Panc1 (cell line): Measurements from ENCODE around the gene APBB3. TPM values are rescaled to one million over a fixed set of nuclear protein-coding genes. Genes with fewer than 3 reads are reported as not detected.

Experiments
- ATAC-seq: fragments of 200-7000 bp; cut with Tn5 transposase; 2 replicates; pipeline ENCODE4 v1.9.1; 2020; ENCODE audit warnings: mild to moderate bottlenecking, moderate library complexity
- BruUV-seq: library from RNA; stranded (reverse); fragments of 400-500 nt; replicated peaks from 2 replicates; lab custom pipeline; 2021; lab: Mats Ljungman, UMichigan
- CTCF ChIA-PET: fragments of 300-600 bp; sonication (Branson Sonifier 250); formaldehyde crosslinking; loops from one replicate; lab custom pipeline; 2022; ENCODE audit warnings: antibody characterized with exemption; lab: Charles Lee
- POLR2A ChIA-PET: fragments of 300-600 bp; sonication (Branson Sonifier 250); formaldehyde crosslinking; loops from one replicate; lab custom pipeline; 2022; ENCODE audit warnings: antibody characterized with exemption; lab: Charles Lee
- DNase-seq: peaks from one replicate; pipeline ENCODE4 v3.0.0-alpha.2; 2010; ENCODE audit warnings: low read depth, low spot score
- H3K27ac ChIP-seq: 2 replicates; pipeline ENCODE4 v1.5.1; 2011; ENCODE audit warnings: mild to moderate bottlenecking, low read length, inconsistent platforms
- H3K27me3 ChIP-seq: fragments of 200-500 bp; sonication (Bioruptor generic); 2 replicates; pipeline ENCODE4 v1.6.0; 2014; ENCODE audit warnings: low read length, inconsistent platforms; ENCODE audit not compliant: control insufficient read depth, insufficient read depth
- H3K36me3 ChIP-seq: fragments of 200-500 bp; sonication (Bioruptor generic); 2 replicates; pipeline ENCODE4 v1.5.1; 2014; ENCODE audit warnings: inconsistent platforms, mild to moderate bottlenecking, low read length, moderate library complexity; ENCODE audit not compliant: control insufficient read depth, insufficient read depth
- H3K4me1 ChIP-seq: 2 replicates; pipeline ENCODE4 v1.5.1; 2011; ENCODE audit warnings: inconsistent platforms, mild to moderate bottlenecking, low read length, moderate library complexity; ENCODE audit not compliant: control insufficient read depth, insufficient read depth
- H3K4me3 ChIP-seq, 2 experiments: 2 replicates each; pipeline ENCODE4 v1.5.1; 2011 to 2012; ENCODE audit warnings: low read depth in 2 of 2, low read length in 2 of 2, mild to moderate bottlenecking in 2 of 2, inconsistent platforms in 1 of 2, moderate library complexity in 1 of 2
- H3K9me3 ChIP-seq: fragments of 200-500 bp; sonication (Bioruptor generic); 2 replicates; pipeline ENCODE4 v1.5.1; 2014; ENCODE audit warnings: low read depth, mild to moderate bottlenecking, inconsistent platforms, low read length, moderate library complexity; ENCODE audit not compliant: control insufficient read depth, insufficient read depth
- CTCF ChIP-seq: fragments of 450-650 bp; IDR thresholded peaks from 2 replicates; pipeline ENCODE4 v1.5.1; 2017; ENCODE audit warnings: mild to moderate bottlenecking
- POLR2AphosphoS5 ChIP-seq: IDR thresholded peaks from 2 replicates; pipeline ENCODE4 v1.6.1; 2012; ENCODE audit warnings: mild to moderate bottlenecking, low read depth, low read length, moderate library complexity
- REST ChIP-seq, 2 experiments: IDR thresholded peaks; 2 replicates each; pipeline ENCODE4 v1.6.1; 2011 to 2012; ENCODE audit warnings: low read depth in 2 of 2, control low read depth in 1 of 2, low read length in 1 of 2, mild to moderate bottlenecking in 1 of 2, moderate library complexity in 1 of 2; ENCODE audit not compliant: insufficient read depth in 1 of 2
- SIN3A ChIP-seq: IDR thresholded peaks from 2 replicates; pipeline ENCODE4 v1.6.1; 2012; ENCODE audit warnings: low read depth, mild to moderate bottlenecking, low read length, moderate library complexity, borderline replicate concordance; ENCODE audit not compliant: insufficient read depth
- TCF7L2 ChIP-seq: IDR thresholded peaks from 2 replicates; pipeline ENCODE4 v1.6.1; 2011; ENCODE audit warnings: mild to moderate bottlenecking, low read depth, low read length, inconsistent platforms
- in situ Hi-C: cut with HindIII; loops from 2 replicates; pipeline ENCODE4 v1.10.0; 2016; ENCODE audit warnings: low sequenced_read_pairs, low pct_unique_long_range_greater_than_20kb
- intact Hi-C: fragments of 100-400 bp; cut with micrococcal nuclease; formaldehyde crosslinking; loops from one replicate; pipeline ENCODE4 v1.10.0; 2022; ENCODE audit not compliant: unreplicated experiment
- total RNA-seq: library from RNA; stranded (reverse); gene quantifications from one replicate; pipeline ENCODE4 v1.2.1, GENCODE V29; 2021; ENCODE audit not compliant: unreplicated experiment

APBB3 gene
- total RNA-seq, 1 experiment from 2014 or later = 28.6 TPM

GRCh38 chr5:140548791-140549190 is 15.6 kb downstream of the APBB3 start:
- POLR2A ChIA-PET = interaction anchor here (1.1 kb wide), 1 partner anchor 8 kb away, joined by 6 read pairs; no protein-coding TSS in a partner anchor
- ATAC-seq = no peak
- DNase-seq = no peak
- BruUV-seq = no TSS peak
- H3K4me1 ChIP-seq = peaks cover 34% of the 10 kb centered on the region
- H3K27me3 ChIP-seq = no peaks in the 10 kb centered on the region
- intact Hi-C loops (no loop called here), in situ Hi-C loops (no loop called here)
- no peak; the same call in 1 of the 2 replicates for TF ChIP-seq POLR2AphosphoS5
- TF ChIP-seq TCF7L2 = no peak
- TF ChIP-seq REST (IDR thresholded peaks at IDR 0.05; ENCODE audit: insufficient read depth in 1 of 2, low read depth in 2 of 2, low read length in 1 of 2) = no peak
- no peak for TF ChIP-seq CTCF
- no peak for TF ChIP-seq SIN3A
- no peak overlapping the region; a peak in 1 of 4 replicates for H3K4me3 ChIP-seq
- CTCF ChIA-PET = no interaction called here
- H3K27ac ChIP-seq = peak overlapping the region; percentile 76
- no peaks in the 10 kb centered on the region for H3K9me3 ChIP-seq
- H3K36me3 ChIP-seq = peaks cover 10% of the 10 kb centered on the region; the same call in 1 of the 2 replicates

- intact Hi-C loops (no loop called here), in situ Hi-C loops (no loop called here)
- POLR2A ChIA-PET = interaction anchor here (0.5 to 1.1 kb wide), 2 partner anchors 8 to 133 kb away, joined by 3 to 6 read pairs; no protein-coding TSS in a partner anchor
- ATAC-seq (peak; percentile 23), DNase-seq (no peak)
- TF ChIP-seq SIN3A (no peak), TCF7L2 (no peak), CTCF (no peak), REST (IDR thresholded peaks at IDR 0.05; ENCODE audit: insufficient read depth in 1 of 2, low read depth in 2 of 2, low read length in 1 of 2) (no peak), POLR2AphosphoS5 (no peak)
- no TSS peak for BruUV-seq
- CTCF ChIA-PET = no interaction called here
- H3K27me3 ChIP-seq = no peaks in the 10 kb centered on the region
- H3K36me3 ChIP-seq = peaks cover 10% of the 10 kb centered on the region; the same call in 1 of the 2 replicates
- H3K4me1 ChIP-seq = peaks cover 34% of the 10 kb centered on the region
- peak overlapping the region; percentile 76 for H3K27ac ChIP-seq
- H3K9me3 ChIP-seq = no peaks in the 10 kb centered on the region
- peak overlapping the region; percentile 25 to 53 for H3K4me3 ChIP-seq
These were observed 16.1 kb downstream of the APBB3 start for GRCh38 chr5:140548300-140548688.
